Measurements from ENCODE around the gene RTL10.

Gene RTL10

GRCh38 chr22:19854778-19855503, at the start of gene RTL10, which contains the start of gene GNB1L:
RTL10 (minus strand) TSS chr22:19854874; CDS start chr22:19852261, 2,613 bp downstream.
GNB1L (minus strand) TSS chr22:19854874; CDS start chr22:19821355, 33,519 bp downstream.
- DNase-seq = peak; percentile 94

GRCh38 chr22:19904174-19904856, 49.6 kb upstream of the RTL10 start:
- DNase-seq = no peak

GRCh38 chr22:19903513-19903912, 48.8 kb upstream of the RTL10 start:
- DNase-seq = no peak

GRCh38 chr22:19903031-19903430, 48.4 kb upstream of the RTL10 start:
- DNase-seq = no peak

GRCh38 chr22:19902245-19902715, 47.6 kb upstream of the RTL10 start:
- DNase-seq = peak; percentile 64

- DNase-seq = no peak
Observed at GRCh38 chr22:19901577-19902244, 47.0 kb upstream of the RTL10 start.

- DNase-seq = no peak
Observed at GRCh38 chr22:19900707-19901436, 46.2 kb upstream of the RTL10 start.

- DNase-seq = no peak
Observed at GRCh38 chr22:19898831-19899567, 44.3 kb upstream of the RTL10 start.

GRCh38 chr22:19898145-19898544, 43.5 kb upstream of the RTL10 start:
- DNase-seq = no peak

GRCh38 chr22:19897726-19898125, 43.1 kb upstream of the RTL10 start:
- no peak for DNase-seq

- DNase-seq = no peak
Observed at GRCh38 chr22:19896665-19897355, 42.1 kb upstream of the RTL10 start.

- no peak for DNase-seq
Observed at GRCh38 chr22:19895160-19895849, 40.6 kb upstream of the RTL10 start.

- DNase-seq = no peak
Observed at GRCh38 chr22:19893363-19893762, 38.7 kb upstream of the RTL10 start.

- DNase-seq = no peak
Observed at GRCh38 chr22:19892925-19893324, 38.3 kb upstream of the RTL10 start.

- DNase-seq = no peak
Observed at GRCh38 chr22:19892257-19892879, 37.7 kb upstream of the RTL10 start.

GRCh38 chr22:19891317-19892256, 36.9 kb upstream of the RTL10 start:
- DNase-seq = peak; percentile 77

- DNase-seq = no peak
Observed at GRCh38 chr22:19890502-19891316, 36.0 kb upstream of the RTL10 start.

GRCh38 chr22:19889951-19890350, 35.3 kb upstream of the RTL10 start:
- no peak for DNase-seq
